GM18519 (cell line): ENCODE data around the gene BANP.
"Not testable (repeated sequence)": the region's sequence is repeated elsewhere in the genome, so short reads cannot be mapped to it uniquely, and the experiment has no call there.

ENCODE experiments used
- ATAC-seq: cut with Tn5 transposase; IDR thresholded peaks from one replicate; pipeline ENCODE4 v1.9.1; 2021; ENCODE audit warnings: mild to moderate bottlenecking, moderate library complexity; ENCODE audit not compliant: unreplicated experiment, low FRiP score

Gene BANP

DNA sequence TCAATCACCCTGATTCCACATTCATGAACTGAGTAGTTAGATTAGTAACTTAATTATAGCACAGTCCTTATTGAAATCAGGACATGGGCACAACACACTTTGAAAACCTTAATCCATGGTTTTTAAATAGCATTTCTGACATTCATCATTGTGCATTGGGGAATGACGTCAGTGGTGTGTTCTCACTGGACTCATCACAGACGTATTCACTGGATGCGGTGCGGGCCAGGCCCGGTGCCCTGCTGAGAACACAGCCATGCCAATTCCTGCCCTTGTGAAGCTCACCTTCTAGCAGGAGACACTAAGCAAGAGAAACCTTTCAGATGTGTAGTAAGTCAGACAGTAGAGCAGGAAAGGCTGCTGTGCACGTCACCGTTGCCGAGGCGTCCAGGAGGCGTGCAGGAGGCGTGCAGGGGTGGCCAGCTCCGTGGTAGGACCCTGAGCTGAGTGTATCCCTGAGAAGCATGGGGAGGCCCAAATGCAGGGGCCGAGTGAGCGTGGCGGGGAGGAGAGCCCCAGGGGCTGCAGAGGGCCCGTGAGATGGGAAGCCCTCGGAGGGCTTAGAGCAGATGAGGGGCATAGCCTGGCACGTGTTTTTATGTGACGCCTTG lies 12.9 kb downstream of the BANP start:
- no peak for ATAC-seq

DNA sequence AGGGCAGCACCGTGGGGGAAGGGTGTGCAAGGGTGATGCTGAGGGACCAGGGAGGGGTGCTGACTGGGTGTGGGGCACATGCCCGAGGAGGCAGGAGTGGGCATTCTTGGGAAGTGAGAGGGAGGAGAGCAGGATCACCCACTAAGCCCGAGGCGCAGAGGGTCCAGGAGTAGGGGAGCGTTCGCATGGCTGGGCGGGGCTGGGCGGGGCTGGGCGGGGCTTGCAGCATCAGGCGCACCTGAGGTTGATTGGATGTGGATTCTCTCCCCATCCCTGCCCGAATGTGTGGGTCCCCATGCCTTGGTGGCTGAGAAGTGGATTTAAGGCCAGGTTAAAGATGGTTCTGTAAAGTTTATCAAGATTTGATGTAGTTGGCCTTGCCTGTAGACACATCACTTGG lies 14.2 kb downstream of the BANP start:
- ATAC-seq, result no peak

DNA sequence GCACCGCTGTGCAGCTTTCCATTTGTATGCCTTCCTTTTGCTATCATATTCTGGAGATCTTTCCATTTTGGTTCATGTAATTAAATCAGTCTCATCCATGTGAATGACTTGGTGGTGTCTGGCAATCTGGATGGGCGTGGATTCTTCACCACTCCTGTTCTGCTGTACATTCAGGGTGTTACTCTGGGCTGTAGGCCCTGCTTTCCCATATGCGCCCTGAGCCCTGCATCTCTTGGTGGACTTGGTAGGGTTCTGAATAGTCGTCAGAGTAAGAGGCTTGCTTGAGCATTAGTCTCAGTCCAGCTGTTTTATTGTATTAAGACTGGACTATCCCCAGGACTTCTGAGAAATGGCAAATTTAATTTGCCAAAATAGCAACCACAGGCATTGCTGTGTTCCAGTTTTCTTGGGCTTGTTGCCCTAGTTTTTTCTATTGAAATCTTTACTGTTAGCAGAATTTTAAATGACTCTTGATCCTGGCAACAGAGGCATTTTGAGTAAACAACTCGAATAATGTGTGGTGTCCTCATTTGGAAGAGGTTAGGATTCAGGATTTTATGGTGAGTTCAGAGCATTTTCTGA lies 14.9 kb downstream of the BANP start:
- ATAC-seq, result no peak

DNA sequence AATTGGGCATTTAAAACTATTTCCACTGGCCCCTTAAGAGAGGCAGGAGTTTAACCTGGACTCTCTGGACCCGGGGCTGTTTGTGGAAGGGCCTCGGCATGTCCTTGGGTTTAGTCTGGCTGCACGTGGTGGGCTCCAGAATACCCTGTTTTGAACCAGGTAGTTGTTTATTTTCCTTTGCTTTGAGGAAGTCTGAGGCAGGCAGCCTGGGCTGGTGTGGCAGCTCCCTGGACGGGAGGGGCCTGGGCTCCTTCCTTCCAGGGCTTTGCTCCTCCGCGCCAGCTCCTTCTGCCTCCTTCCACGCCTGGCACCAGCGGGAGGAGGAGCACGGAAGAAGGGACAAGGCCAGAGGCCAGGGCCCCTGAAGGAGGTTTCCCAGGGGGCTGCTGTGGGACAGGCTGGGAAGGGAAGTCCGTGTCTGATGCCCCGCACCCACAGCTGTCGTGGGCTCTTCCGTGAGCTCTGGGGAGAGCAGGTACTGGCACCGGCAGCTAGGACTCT lies 15.5 kb downstream of the BANP start:
- ATAC-seq, result no peak

DNA sequence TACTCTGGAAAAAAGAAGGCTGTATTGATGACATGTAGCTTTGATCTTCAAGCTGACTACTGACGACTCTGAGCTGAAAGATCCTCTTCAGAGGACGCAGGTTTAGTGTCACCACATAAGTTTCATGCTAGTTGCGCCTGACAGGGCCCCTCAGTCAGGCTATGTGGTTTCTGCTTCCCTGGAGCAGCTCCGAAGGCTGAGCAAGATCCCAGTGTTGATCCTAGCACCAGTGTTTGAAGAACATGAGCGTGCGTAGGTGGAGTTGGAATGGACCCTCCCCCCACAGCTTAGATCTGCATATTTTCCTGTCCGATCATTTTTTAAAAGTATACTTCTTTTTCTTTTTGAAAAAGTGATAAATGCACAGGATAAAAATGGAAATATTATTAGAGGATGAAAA lies 17.3 kb downstream of the BANP start:
- ATAC-seq, result no peak

DNA sequence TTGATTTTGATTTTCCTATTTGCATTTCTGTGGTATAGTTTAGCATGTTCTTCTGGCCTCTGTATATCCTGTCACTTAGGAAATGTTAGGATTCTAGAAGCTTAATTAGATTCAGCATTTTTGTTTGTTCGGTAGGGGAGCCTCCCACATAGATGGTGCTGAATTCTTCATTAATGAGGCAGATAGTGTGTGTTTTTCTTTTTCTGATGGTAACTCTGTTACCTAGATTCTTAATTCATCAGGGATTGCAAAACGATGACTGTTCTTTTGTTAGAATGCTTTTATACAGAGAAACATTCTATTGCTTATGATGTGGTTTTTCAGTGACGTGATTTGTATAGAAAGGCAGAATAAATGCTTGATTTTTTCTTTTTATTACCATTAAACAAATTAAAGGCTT lies 19.0 kb downstream of the BANP start:
- no peak for ATAC-seq

DNA sequence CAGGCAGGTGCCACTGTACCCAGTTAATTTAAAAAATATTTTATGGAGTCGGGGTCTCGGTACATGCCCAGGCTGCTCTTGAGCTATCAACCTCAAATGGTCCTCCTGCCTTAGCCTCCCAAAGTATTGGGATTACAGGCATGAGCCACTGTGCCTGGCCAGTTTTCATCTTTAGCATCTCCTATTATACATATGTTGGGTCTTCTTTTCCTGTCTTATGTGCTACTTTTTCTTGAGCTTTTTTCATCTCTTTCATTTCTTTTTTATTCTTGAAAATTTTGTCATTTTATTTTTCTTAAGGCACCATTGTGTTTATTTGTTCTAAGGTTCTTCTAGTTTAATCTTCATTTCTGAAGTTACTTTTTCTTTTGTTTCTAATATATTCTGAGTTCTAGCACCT lies 20.7 kb downstream of the BANP start:
- no peak for ATAC-seq

DNA sequence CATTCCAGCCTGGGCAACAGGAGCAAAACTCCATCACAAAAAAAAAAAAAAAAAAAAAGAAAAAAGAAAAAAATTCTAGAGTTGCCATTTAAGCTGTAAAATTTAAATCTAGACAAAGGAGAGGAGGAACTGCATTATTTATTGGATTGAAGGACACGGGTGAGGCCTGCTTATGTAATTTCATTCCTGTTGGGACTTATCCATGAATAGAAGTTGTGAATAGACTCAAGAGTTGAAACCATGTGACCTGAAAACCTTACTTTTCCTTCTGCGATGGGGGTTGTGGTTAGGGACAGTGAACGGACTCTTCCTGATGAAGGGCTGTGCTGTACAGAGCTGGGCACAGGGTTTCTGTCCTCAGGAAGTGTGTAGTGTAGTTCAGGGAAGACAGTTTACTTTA lies 22.5 kb downstream of the BANP start:
- ATAC-seq, result no peak

DNA sequence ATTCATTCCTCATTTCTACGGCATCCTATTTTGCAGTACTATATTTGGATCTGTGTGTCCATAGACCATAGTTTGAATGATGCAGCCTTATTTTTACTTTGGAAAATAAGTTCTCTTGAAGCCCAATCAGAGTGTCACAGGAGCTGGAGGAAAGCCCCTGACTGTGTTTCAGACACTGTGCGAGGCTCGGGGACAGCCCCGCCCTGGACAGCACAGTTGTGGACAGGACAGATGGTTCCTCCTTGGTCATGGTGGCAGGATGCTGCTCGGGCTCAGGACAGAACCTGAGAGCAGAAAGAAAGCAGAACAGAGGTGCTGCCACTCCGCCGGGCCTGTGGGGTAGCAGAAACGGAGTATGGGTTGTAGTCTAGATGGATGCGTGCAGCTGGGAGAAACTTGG lies 22.9 kb downstream of the BANP start:
- no peak for ATAC-seq

DNA sequence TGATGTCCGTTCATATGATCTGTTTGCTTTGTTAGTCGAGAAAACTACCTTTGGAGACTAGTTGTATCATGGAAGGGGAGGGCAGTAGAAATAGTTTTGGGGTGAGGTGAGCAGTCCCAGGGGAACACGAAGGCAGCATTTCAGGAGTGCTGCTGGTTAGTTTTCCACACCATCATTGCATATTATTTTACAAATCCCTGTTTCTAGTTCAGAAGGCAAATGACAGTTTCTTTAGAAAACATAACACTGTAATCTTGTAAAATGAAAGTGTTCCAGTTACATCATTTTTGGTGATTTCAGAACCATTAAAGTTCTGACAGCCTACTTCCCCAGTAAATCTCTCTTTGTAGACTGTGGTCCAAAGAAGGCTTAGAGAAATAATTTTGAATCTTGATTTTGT lies 25.4 kb downstream of the BANP start:
- ATAC-seq, result no peak

DNA sequence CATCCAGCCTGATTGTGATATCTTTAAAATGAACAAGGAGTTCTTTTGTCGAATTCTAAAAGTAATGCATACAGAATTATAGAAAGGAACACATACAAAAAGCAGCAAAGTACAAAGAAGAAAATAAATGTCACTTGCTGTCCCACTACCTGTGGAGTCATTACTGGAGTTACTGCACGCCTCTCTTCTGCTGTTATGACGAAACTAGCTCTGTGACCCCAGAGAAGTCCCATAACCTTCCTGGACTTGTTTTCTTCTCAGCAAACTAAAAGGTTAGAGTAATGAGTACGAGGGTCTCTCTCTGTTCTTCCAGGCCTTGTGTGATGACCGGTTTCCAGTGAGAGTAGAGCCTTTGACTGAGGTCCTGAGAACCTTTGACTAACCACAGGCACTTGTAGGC lies 26.9 kb downstream of the BANP start:
- ATAC-seq, result no peak

DNA sequence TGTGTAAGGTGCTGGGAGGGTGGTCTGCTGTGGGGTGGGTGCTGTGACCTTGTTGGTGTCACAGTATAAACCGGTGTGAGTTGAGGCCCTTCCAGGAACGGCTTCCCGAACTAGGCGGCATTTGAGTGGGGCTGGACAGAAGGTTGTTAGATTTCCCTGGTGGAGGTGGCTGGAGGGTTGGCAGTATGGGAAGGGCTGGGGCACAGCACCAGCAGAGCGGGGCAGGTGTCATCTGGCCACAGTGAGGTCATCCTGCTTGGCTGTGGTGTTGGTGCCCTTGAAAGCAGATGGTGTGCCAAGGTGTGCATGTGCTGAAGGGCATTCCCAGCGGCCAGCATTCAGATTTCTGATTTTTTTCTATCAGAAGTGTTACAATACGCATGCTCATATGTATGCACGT lies 28.1 kb downstream of the BANP start:
- ATAC-seq, result no peak

DNA sequence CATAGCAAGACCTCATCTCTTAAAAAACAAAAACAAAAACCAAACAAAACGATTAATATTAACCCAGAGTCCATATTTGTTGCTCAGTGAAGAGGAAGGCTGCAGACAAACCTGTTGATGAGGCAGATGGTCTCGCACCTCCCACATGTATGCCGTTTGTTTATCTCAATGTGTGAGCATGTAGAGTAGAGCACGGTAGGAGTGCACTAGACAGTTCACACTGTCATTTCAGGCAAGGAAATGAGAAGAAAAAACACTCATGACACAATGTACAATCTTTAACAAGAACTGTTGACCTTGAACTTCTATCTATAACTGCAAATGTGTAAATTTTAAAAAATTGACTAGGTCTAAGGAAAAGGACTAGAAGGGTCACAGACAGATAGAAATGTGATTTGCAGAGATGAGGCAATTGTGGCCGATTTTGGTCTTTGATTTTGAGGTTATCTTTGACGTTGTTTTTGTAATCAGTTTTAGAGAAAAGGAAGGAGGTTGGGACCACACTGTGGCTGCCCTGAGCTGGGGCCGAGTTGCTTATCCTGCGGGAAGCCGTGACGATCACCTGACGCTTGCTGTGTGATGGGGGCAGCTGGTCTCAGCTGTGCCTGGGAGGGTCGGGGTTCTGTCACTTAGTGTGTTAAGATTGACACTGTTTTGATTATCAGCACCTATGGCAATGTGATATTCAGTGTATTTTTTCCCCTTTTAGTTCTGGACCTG lies 28.8 kb downstream of the BANP start:
- ATAC-seq, result not testable (repeated sequence)

DNA sequence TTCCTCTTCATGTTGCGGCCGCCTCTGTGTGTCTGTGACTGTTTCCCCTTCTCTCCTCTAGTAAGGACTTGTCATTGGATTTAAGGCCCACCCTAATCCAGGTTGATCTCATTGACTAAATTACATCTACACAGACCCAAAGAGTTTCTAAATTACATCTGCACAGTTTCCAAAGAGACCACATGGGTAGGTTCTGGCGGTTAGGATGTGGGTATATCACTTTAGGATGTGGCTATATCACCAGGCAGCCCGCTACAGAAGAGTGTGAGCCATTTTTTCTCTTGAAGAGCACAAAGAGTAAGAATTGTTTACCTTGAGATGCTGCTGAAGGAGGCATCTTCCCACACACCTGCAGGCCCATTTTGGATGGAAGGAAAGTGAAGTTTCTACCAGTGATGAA lies 30.1 kb downstream of the BANP start:
- ATAC-seq, result not testable (repeated sequence)

DNA sequence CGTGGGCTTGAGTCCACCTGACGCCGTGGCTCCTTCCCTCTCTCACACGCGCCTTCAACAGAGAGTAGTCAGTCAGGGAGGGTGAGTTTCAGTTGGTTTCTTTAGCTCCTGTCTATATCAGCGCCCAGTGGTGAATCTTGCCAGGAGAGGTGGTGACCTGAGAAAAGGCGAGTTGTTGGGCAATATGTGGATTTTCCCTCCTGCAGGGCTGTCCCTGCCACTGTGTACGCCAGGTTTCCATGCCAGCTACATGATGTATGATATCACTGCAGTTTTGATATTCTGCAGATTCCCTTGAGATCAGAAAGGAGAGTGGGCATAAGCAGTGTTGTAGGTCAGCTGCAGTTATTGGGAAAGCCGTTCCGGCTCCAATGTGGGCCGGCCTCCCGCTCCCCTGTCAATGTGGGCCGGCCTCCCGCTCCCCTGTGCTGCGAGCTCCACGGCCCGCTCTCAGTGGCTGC lies 31.4 kb downstream of the BANP start:
- ATAC-seq, result no peak

DNA sequence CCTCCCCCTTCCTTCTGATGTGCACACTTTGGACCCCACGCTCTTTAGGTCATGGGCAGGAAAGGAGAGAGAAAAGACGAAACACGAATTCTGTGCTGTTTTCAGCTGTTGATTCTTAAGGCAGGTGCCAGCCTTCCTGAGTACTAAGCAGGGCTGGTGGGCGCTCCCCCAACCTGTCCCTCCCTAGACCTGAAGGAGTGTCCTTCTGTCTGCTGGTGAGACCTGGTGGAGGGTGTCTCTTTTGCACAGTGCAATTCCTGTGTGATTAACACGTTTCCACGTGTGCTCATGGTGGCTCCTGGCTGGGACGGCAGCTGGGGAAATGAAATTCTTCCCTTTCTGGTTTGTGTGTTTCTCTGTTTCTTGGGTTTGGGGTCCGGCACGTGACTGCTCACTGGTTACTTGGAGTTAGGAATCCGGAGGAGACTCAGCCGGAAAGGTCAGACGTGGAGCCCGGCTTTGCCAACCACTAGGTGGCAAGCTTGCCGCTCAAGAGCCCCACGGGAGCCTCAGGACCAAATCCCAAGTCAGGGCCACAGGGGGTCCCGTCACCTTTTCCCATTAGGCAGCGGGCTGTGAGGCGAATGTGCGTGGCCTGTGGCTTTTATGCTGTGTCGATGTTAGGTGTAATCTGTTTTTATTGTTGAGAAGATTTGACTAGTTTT lies 32.0 kb downstream of the BANP start:
- ATAC-seq, result not testable (repeated sequence)

DNA sequence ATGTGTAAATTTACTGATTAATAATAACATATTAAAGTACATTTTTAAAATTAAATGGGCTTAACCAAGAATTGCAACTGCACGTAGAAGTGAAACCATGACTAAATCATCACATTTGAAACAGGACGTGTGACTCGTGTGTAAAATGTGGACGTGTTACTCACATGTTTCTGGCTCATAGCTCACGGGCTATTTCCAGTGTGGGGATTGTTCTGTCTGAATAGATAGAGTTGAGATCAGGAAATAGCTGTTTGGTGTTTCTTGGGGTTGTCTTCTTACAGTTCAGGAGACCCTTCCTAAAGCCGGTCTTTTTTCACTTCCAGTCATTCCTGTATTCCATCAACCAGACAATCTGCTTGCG lies 32.5 kb downstream of the BANP start:
- ATAC-seq, result not testable (repeated sequence)

DNA sequence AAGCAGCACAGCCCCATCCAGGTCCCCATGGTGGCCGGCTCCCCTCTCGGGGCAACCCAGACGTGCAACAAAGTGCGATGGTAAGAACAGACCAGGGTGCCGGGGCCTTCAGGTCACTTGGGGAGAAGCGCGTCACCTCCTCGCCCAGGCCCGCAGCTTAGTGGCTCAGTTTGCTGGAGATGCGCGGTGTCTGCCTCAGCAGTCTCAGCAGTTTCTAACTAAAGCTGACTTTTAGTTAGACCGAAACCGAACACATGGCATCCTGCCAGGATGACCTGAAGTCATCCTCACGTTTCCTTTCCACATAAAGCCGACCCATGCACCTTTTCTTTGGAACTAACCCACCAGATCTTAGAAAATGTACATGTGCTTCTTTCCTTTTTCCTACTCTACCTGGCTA lies 32.9 kb downstream of the BANP start:
- not testable (repeated sequence) for ATAC-seq

DNA sequence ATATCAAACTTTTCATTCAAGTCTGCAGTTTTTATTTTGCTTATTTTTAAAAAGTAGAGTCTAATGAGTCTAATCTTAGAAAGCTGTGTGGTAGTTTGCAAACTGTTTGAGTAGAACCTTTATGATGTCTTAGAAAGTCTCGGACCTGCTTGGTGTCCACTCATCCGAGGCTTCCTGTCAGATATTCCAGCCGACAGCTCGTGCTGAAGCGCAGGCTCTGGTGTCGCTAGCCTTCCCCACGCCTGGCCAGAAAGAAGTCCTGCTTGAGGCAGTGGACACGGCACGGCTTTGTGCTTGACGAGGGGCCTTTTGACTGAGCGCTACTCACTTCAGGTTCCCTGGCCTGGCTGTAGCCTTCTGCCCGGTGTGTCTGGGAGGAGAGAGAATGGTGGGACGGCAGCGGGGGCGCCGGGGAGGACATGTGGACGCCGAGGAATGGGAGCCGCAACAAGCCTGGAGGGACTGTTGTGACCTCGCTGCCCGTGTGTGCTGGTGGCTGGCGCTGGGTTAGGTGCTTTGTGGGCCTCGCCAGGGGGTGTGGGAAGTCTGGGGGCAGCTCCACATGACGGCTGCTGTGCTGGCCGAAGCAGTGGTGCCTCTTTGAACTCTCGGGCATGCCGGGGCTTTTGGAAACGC lies 33.5 kb downstream of the BANP start:
- ATAC-seq, result no peak

DNA sequence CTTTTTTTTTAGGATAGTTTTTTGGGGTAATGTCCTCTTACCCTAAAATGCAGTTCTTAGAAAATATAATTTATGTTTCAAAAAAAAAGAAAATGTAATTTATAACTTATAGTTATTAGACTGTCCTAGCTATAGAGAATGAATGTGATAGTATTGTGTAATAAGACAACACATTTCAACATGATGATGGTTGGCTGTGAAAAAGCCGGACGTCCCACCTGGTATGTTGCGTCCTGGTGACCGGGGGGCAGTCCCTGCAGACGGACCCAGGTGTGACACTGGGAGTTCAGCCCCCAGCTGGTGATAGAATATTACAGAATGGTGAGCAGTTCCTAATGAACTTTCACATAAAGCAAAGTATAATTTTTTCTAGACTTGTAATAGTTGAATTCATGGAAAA lies 34.3 kb downstream of the BANP start:
- ATAC-seq, result not testable (repeated sequence)

DNA sequence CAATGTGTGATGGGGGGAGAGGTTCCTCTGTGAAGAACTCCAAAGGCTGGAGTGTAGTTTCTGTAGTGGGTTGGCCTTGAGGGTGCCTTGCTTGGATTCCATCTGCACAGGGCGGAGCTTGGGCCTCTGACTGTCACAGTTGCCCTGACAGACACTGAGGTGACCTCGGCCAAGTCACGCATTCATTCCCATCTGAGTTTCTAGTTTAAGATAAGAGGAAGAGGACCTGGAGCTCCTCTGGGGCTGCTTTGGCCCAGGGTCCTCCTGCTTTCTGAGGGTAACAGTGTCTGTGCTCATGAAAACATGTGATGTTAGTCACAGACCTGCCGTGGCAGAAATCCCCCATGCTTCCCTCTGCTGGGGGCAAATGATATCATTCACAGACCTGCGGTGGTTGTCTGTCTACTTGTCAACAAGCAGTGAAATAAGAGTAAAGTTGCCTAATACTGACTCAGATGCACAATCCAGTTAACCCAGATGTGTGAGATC lies 35.2 kb downstream of the BANP start:
- not testable (repeated sequence) for ATAC-seq
